DND-41 (cell line): ENCODE data around the gene TRRAP.

ENCODE experiments used
- EZH2 ChIP-seq: IDR thresholded peaks from 3 replicates; pipeline ENCODE4 v1.6.1; 2012; ENCODE audit warnings: borderline replicate concordance, low read depth, mild to moderate bottlenecking, moderate library complexity, low read length, inconsistent platforms; ENCODE audit not compliant: severe bottlenecking
- TF ChIP-seq, protein P1 (sequence below): IDR thresholded peaks from 2 replicates; pipeline ENCODE4 v1.5.1; 2012; ENCODE audit warnings: borderline replicate concordance, low read length, moderate library complexity, mild to moderate bottlenecking; ENCODE audit not compliant: poor library complexity, severe bottlenecking; ENCODE audit errors: extremely low read depth

DNA sequence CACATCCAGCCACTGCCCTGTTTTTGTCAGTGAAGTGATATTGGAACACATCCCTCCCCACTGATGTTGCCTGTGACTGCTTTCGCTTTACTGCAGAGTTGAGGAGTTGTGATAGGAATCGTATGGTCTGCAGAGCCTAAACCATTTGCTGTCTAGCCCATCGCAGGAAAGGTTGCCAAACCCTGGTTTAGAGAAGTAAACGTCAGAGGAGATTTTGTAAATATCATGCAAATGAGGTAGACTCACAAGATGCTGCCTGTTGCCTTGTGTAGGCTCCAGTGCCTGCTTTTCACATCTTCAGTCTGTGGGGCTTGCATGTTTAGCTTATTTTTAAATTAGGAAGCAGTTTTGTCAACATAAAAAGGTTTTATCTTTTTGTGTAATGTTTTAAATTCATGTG, 107.1 kb downstream of the TRRAP start:
- TF ChIP-seq, protein P1, sequence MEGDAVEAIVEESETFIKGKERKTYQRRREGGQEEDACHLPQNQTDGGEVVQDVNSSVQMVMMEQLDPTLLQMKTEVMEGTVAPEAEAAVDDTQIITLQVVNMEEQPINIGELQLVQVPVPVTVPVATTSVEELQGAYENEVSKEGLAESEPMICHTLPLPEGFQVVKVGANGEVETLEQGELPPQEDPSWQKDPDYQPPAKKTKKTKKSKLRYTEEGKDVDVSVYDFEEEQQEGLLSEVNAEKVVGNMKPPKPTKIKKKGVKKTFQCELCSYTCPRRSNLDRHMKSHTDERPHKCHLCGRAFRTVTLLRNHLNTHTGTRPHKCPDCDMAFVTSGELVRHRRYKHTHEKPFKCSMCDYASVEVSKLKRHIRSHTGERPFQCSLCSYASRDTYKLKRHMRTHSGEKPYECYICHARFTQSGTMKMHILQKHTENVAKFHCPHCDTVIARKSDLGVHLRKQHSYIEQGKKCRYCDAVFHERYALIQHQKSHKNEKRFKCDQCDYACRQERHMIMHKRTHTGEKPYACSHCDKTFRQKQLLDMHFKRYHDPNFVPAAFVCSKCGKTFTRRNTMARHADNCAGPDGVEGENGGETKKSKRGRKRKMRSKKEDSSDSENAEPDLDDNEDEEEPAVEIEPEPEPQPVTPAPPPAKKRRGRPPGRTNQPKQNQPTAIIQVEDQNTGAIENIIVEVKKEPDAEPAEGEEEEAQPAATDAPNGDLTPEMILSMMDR, result no peak
- no peak for TF ChIP-seq EZH2
